ENCODE results near the gene RACGAP1.

Gene RACGAP1

DNA sequence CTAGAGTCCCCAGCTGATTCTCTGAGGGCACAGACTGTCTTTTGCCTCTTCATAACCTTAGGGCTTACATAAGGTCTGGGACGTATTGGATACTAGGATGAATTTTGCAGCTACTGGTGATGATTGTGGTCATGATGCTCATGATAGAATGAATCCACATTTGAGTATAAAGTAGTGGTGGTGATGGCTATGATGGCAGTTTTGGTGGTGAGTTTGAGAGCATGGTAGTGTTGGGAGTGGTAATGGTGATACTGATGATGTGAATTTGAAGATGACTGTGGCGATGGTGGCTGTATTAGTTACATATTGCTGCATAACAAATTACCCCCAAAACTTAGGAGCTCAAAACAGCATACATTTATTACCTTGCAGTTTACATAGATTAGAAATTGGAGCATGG lies 18.0 kb upstream of the RACGAP1 start:
- intact Hi-C loops (cut with DNase I; ENCODE audit: low total_unique reads) = no loop called here
- TF ChIP-seq, protein P1, sequence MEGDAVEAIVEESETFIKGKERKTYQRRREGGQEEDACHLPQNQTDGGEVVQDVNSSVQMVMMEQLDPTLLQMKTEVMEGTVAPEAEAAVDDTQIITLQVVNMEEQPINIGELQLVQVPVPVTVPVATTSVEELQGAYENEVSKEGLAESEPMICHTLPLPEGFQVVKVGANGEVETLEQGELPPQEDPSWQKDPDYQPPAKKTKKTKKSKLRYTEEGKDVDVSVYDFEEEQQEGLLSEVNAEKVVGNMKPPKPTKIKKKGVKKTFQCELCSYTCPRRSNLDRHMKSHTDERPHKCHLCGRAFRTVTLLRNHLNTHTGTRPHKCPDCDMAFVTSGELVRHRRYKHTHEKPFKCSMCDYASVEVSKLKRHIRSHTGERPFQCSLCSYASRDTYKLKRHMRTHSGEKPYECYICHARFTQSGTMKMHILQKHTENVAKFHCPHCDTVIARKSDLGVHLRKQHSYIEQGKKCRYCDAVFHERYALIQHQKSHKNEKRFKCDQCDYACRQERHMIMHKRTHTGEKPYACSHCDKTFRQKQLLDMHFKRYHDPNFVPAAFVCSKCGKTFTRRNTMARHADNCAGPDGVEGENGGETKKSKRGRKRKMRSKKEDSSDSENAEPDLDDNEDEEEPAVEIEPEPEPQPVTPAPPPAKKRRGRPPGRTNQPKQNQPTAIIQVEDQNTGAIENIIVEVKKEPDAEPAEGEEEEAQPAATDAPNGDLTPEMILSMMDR (IDR thresholded peaks at IDR 0.05) = no peak
- no peak for DNase-seq

DNA sequence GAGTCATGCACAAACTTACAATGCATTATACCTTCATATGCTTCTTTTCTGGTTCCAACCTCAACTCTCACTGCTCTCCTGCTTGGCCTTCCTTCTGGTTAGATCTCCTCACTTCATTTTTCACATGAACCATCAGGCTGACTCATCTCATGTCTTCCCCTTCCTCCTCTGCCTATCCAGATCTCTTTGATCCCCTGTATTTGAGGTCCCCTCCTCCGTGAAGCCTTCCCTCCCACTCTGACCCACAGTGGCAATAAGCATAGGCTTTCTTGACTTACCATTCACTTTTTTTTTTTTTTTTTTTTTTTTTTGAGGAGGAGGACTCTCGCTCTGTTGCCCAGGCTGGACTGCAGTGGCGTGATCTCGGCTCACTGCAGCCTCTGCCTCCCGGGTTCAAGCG lies 17.4 kb upstream of the RACGAP1 start:
- peak in 1 of 2 donors; percentile 33 for DNase-seq
- H3K36me3 ChIP-seq = no peaks in the 10 kb centered on the region
- TF ChIP-seq, protein P1 (IDR thresholded peaks at IDR 0.05) = no peak
- no peaks in the 10 kb centered on the region for H3K4me1 ChIP-seq
- no peak overlapping the region for H3K27ac ChIP-seq
- intact Hi-C loops (cut with DNase I; ENCODE audit: low total_unique reads) = no loop called here
- H3K27me3 ChIP-seq = no peaks in the 10 kb centered on the region
- H3K9me3 ChIP-seq = no peaks in the 10 kb centered on the region
- H3K4me3 ChIP-seq = no peak overlapping the region

More for the DNA sequence above, 18.0 kb upstream of the RACGAP1 start:
- Histone ChIP-seq H3K4me1 (no peaks in the 10 kb centered on the region), H3K36me3 (no peaks in the 10 kb centered on the region), H3K27ac (no peak overlapping the region), H3K27me3 (no peaks in the 10 kb centered on the region), H3K4me3 (no peak overlapping the region), H3K9me3 (no peaks in the 10 kb centered on the region)

DNA sequence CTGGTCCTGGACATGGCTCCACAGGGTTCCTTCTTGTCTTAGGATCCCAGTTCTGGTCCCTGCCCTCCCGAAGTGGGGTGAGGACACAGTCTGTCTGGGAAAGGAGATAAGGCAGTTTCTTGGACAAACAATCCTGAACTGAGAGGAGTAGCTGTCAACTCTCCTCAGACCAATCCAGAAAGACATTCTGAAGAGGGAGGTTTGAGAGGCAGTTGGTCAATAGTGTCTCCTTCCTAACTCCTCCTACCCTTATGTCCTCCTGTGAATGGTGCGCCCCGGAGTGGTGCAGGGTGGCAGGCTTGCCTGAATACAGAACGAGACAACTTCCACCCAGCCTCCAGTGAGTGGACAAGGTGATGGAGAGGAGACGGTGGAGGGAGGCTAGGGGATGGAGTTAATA lies 16.7 kb upstream of the RACGAP1 start:
- DNase-seq = peak in 1 of 2 donors; percentile 16
- intact Hi-C loops (cut with DNase I; ENCODE audit: low total_unique reads) = no loop called here
- no peak overlapping the region for H3K27ac ChIP-seq
- no peaks in the 10 kb centered on the region for H3K36me3 ChIP-seq
- no peaks in the 10 kb centered on the region for H3K4me1 ChIP-seq
- H3K4me3 ChIP-seq = no peak overlapping the region
- H3K9me3 ChIP-seq = no peaks in the 10 kb centered on the region
- peaks cover 0 to 2% of the 10 kb centered on the region in 2 donors for H3K27me3 ChIP-seq
- TF ChIP-seq, protein P1 (IDR thresholded peaks at IDR 0.05) = no peak

DNA sequence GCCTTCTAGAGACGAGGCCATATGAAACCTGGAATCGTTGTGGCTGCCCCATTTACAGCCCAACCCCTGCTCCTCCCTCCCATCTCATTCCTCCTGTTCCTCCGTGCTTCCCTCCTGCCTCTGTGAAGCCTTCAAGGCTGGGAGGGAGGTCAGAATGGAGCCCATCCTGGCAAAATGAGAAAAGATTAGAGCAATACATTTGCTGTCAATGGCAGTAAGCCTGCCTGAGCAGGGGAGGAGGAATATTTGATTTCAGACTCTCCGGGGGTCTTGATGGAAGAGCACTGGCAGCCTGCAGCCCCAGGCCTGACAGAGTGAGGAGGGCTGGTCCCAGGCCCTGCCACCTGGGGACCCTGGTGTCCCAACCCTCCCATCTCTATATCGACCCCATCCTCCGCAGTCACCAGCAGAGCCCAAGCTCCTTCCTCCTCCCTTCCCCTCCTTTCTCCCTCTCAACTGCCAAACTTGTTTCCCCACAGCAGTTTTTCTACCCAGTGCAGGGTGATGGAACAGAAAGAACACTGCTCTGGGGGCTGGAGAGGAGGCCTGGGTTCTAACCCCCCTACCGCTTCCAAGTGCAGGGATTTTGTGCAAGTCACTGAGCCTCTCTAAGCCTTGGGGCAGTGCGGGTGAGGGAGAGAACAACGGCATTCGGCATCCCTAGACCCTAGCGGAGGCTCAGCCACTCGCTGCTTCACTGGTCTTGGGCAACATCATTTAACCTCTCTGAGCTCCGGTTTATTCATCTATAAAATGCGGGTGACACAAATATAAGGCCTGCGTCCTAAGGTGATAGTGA lies 16.0 kb upstream of the RACGAP1 start:
- intact Hi-C loops (cut with DNase I; ENCODE audit: low total_unique reads) = no loop called here
- no peak overlapping the region for H3K27ac ChIP-seq
- no peaks in the 10 kb centered on the region for H3K36me3 ChIP-seq
- H3K4me3 ChIP-seq = no peak overlapping the region
- TF ChIP-seq, protein P1 (IDR thresholded peaks at IDR 0.05) = no peak
- no peaks in the 10 kb centered on the region for H3K9me3 ChIP-seq
- DNase-seq = peak in 1 of 2 donors; percentile 53
- no peaks in the 10 kb centered on the region for H3K4me1 ChIP-seq
- H3K27me3 ChIP-seq = peaks cover 0 to 7% of the 10 kb centered on the region in 2 donors

DNA sequence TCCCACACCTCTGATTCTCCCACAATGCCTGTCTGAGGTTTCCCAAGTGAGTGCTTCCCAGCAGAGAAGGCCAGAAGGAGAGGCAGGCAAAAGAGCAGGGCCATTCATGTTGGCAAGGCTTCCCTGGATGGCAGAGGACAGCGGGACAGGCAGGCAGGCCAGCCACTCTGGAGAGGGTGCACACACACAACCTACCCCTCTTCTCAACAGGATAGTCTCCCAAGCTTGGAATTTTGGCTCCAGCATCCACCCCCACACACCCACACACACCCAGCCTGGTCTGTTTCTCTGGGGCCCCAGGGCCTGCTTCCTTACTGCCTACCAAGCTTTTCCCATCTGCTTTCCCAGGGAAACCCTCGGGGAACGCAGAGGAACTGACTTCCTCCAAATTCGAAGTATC lies 15.4 kb upstream of the RACGAP1 start:
- TF ChIP-seq, protein P1 (IDR thresholded peaks at IDR 0.05) = no peak
- intact Hi-C loops (cut with DNase I; ENCODE audit: low total_unique reads) = no loop called here
- peak in 1 of 2 donors; percentile 44 for DNase-seq

More for the DNA sequence above, 15.4 kb upstream of the RACGAP1 start:
- no peaks in the 10 kb centered on the region for H3K9me3 ChIP-seq
- no peaks in the 10 kb centered on the region for H3K4me1 ChIP-seq
- H3K27me3 ChIP-seq = peaks cover 0 to 9% of the 10 kb centered on the region in 2 donors
- H3K4me3 ChIP-seq = no peak overlapping the region
- no peak overlapping the region for H3K27ac ChIP-seq
- H3K36me3 ChIP-seq = no peaks in the 10 kb centered on the region

Measured in tibial artery (tissue), 4 donors.